K562 treated with DMSO at 1 percent for 12 hours (cell line): ENCODE data around the gene ARL16. TPM values are rescaled to one million over a fixed set of nuclear protein-coding genes. Genes with fewer than 3 reads are reported as not detected.

ENCODE experiments used
- total RNA-seq: library from RNA; unstranded; fragments of 300-600 nt; gene quantifications from 2 replicates; pipeline ENCODE4 v1.2.3, GENCODE V29; 2022; ENCODE audit not compliant: insufficient read depth

The ARL16 gene, protein sequence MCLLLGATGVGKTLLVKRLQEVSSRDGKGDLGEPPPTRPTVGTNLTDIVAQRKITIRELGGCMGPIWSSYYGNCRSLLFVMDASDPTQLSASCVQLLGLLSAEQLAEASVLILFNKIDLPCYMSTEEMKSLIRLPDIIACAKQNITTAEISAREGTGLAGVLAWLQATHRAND
- total RNA-seq: 24.9 and 32.6 TPM in 2 replicates

DNA sequence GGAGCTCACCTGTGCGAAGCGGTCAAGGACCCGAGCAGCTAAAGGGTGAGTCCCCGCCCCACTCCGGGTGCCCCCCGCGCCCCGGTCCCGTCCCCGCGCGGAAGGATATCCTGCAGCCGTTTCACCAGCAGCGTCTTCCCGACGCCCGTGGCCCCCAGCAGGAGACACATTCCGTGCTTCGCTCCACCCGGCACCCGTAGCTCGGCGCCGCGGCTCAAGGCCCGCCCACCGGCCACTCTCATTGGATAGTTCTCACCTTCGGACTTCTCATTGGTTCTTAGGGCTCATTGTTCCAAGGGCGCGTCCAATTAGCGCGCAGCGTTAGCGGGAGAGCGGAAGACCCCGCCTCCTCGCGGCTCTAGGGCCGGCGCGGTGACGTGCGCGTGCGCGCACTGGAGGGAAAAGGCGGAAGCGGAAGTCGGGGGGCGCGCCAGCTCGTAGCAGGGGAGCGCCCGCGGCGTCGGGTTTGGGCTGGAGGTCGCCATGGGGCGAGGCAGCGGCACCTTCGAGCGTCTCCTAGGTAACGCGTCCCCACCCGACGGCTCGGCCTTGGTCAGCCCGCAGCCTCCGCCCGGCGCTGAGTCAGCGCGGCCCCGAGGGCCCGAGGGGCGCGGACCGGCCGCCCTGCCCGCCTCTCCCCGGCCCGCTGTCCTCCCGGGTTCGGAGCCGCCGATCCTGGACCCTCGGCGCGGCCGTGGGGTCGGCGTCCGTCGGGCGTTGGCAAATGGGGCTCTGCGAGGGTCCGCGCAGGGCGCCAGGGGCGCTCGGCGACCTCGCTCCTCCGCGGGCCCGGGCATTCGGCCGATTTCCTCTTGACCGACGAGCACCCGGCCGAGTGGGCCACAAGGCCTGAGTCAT is at the start of gene ARL16, which contains the start of gene HGS:
Gene ARL16, minus strand, starts transcription at position 214 of the 858 bp plus-strand sequence. Its CDS starts 44 bp downstream, at position 170.
Gene HGS, plus strand, starts transcription at position 428 of the 858 bp plus-strand sequence. Its CDS starts 56 bp downstream, at position 484.

DNA sequence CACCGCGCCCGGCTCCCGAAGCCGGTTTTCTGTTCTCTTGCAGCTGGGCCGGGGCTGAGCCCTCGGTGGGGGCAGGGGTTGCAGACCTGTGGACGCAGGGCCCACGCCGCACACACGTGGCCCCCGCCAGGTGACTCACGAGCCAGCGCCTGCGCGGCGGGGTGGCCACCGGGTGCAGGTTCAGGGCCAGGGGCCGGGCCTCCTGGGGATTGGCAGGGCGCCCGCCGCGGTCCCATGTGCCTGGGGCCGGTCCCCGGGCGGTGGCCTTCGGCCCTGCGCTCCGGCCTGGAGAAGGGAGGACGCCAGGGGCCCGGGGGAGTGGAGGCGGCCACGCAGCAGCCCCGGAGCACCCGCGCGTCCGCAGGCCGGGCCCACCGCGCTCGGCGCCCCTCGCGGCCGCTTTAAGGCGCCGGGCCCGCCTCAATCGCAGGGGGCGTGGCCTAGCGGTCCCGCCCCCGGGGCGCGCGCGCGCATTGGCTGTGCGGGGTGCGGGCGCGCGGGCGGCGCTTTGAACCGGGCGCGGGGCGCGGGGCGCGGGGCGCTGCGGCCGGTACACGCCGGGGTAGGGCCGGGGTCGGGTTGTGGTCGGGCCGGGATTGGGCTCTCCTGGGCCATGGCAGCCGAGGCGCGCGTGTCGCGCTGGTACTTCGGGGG is 28.3 kb upstream of the ARL16 start, which contains the start of gene SLC25A10:
Gene SLC25A10, plus strand, starts transcription at position 471 of the 654 bp plus-strand sequence. Its CDS starts 143 bp downstream, at position 614.

DNA sequence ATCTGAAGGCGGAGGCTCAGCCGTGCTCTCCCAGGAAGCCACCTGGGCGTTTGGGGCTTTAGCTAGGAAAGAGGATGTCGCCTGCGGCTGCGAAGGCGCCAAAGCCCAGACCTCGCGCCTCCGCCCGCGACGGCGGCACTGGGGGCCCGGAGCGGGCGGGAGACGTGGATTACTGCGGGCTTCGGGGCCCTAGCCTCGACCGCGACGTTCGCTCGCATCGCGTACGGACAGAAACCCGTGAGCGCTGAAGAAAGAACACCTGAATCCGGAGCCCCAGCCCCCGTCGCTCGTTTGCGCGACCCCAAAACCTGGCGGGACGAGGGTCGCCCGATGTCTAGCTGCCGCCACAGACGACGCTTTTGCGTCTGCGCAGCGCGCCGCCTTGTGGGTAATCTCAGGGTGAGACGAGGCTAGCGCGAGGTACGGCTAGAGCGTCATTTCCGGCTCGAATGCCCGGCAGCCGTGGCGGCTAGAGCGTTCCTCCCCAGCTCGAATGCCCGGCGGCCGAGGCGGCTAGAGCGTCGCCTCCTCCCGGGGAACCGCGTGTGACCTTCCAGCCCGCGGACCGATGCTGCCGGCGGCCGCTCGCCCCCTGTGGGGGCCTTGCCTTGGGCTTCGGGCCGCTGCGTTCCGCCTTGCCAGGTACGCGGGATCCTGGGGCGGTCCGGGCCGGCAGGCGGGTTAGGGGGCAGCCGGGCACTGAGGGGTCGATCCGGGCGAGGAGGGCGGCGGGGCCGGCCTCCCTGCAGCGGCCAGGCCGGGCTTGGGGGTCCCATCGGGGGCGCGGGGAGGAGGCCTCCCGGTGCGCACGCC is 19.5 kb upstream of the ARL16 start, which contains the start of gene MRPL12:
Gene MRPL12, plus strand, starts transcription at position 434 of the 813 bp plus-strand sequence. Its CDS starts 135 bp downstream, at position 569.

DNA sequence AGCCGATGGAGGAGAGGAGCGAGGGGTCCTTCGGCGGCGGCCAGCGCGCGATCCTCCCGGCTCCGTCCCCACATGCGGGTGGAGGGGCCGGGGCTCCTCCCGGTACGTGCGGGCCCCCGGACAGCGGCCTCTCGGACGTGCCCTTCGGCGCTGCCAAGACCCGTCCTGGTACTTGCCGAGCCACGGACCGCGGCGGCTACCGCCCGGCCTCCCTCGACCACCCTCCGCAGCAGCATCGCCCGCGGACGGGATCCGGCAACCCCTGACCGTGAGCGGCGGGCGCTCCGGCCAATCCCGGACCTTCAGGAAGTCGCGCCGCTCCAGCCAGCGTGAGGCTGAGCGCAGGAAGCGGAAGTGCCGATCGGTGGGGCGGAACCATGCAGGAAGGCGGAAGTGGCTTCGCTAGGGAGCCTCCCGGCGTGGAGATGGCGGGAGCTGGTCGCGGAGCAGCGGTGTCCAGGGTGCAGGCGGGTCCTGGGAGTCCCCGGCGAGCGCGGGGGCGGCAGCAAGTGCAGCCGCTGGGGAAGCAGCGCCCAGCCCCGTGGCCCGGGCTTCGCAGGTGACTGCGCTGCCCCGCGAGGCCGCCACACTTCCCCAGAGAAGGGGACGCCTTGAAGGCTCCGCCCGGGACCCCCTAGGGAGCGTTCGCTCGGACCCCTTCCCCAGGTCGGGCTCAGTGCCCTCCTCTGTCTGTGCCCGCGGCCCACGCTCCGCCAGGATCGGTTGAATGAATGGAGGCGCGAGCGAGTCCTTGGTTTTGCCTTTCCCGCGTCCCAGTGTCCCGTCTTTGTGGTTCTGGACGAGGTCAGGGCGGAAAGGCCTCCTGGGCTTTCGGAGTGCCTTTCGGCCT is 17.0 kb downstream of the ARL16 start, which contains the start of the genes CCDC137 and OXLD1:
Gene CCDC137, plus strand, starts transcription at position 396 of the 850 bp plus-strand sequence. Its CDS starts 30 bp downstream, at position 426.
Gene OXLD1, minus strand, starts transcription at position 264 of the 850 bp plus-strand sequence. Its CDS starts 28 bp downstream, at position 236.

DNA sequence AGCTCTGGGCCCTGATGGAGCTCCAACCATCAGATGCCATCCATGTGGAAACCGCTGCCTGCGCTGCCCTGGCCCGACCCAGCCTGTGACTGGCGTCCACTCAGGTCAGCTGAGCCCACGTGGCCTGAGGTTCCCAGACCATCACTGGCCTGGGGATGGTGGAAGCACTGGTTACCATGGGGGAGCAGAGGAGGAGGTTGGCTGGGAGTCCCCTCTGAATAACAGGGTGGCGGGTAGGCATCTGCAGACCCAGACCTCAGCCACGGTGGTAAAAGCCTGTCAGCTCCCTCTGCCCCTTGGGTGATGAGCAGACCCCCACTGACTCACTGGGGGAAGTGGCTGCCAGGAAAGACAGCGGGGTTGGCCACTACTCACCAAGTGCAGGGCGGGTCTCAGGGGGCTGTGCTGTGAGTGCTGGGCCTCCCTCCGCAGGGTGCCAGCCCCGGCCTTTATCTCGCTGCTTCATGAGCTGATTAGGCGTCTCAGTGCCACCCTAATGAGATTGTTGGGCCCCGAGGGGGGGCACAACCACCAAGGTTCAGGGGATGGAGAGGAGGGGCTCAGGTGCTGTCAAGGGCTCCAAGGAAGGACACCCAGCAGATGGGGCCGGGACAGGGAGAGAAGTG is 27.4 kb downstream of the ARL16 start, which contains the start of gene PDE6G:
Gene PDE6G, minus strand, starts transcription at position 425 of the 626 bp plus-strand sequence. CDS start 3,237 bp downstream, outside the sequence.

DNA sequence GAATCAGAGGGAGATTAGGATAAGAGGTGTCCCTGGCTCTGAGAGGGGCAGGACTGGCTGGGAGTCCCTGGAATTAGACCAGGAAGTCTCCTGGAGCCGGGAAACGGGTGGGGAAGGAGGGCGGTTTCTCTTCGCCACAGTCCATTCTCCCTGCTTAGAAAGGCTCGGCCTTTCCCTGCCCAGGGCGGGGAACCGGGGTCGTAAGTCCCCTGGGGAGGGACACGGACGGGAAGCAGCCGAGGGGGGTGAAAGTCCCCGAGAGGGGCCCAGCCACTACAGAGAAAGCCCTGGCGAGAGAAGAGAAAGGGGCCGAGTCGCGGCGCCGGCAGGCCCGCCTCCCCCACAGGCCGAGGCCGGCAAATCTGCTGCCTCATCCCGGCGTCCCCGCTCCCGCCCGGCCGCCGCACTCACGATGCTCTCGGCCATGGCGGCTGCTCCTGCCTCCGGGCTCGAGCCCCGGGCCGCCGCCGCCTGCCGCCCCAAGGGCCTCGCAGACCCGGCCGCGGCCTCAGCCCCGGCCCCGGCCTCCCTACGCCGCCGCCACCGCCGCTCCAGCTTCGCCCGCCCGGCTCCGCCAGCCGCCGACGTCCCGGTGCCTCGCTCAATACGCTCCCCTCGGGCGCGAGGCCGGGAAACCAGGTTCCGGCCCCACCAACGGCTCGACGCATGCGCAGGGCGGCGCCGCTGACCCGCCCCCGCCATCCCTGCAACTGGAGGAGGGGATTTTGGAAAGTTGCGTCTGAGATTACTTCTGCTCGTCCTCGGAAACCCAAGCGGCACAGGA is 46.9 kb downstream of the ARL16 start, which contains the start of the genes NPLOC4 and TSPAN10:
Gene NPLOC4, minus strand, starts transcription at position 608 of the 784 bp plus-strand sequence. Its CDS starts 182 bp downstream, at position 426.
Gene TSPAN10, plus strand, starts transcription at position 692 of the 784 bp plus-strand sequence. CDS start 5,217 bp downstream, outside the sequence.

Other genes starting within 250 kb of the ARL16 start
- 1,670 and 1,971 TPM in 2 replicates for gene ACTG1, start 171.0 kb downstream of the ARL16 start, total RNA-seq
- 2.2 TPM in 1 of 2 replicates, not detected in the other for gene FSCN2, start 155.4 kb downstream of the ARL16 start, total RNA-seq
- 14.7 and 19.3 TPM in 2 replicates for gene FAAP100, start 131.4 kb downstream of the ARL16 start, total RNA-seq
- gene NPLOC4, start 46.7 kb downstream of the ARL16 start, total RNA-seq: 66.5 and 131 TPM in 2 replicates
- 0.47 and 1.2 TPM in 2 replicates for gene TSPAN10, start 46.6 kb downstream of the ARL16 start, total RNA-seq
- not detected in 2 replicates for gene PDE6G, start 27.3 kb downstream of the ARL16 start, total RNA-seq
- gene OXLD1, start 17.2 kb downstream of the ARL16 start, total RNA-seq: 72.5 and 109 TPM in 2 replicates
- 28.5 and 31.3 TPM in 2 replicates for gene CCDC137, start 17.1 kb downstream of the ARL16 start, total RNA-seq
- gene HGS, start 214 bp upstream of the ARL16 start, total RNA-seq: 63.2 and 121 TPM in 2 replicates
- 72.5 and 114 TPM in 2 replicates for gene MRPL12, start 19.6 kb upstream of the ARL16 start, total RNA-seq
- gene SLC25A10, start 28.5 kb upstream of the ARL16 start, total RNA-seq: 49.3 and 53.8 TPM in 2 replicates
- not detected in 2 replicates for gene GCGR, start 120.4 kb upstream of the ARL16 start, total RNA-seq
- gene MCRIP1, start 149.5 kb upstream of the ARL16 start, total RNA-seq: 192 and 316 TPM in 2 replicates
- not detected in 2 replicates for gene PPP1R27, start 151.3 kb upstream of the ARL16 start, total RNA-seq
- gene P4HB, start 176.7 kb upstream of the ARL16 start, total RNA-seq: 670 and 837 TPM in 2 replicates
- 219 and 311 TPM in 2 replicates for gene ARHGDIA, start 187.5 kb upstream of the ARL16 start, total RNA-seq
- gene ALYREF, start 207.8 kb upstream of the ARL16 start, total RNA-seq: 131 and 173 TPM in 2 replicates
- 460 and 768 TPM in 2 replicates for gene ANAPC11, start 207.9 kb upstream of the ARL16 start, total RNA-seq
- gene NPB, start 218.4 kb upstream of the ARL16 start, total RNA-seq: 3.1 and 4.4 TPM in 2 replicates
- gene PCYT2, start 227.6 kb upstream of the ARL16 start, total RNA-seq: 43.6 and 61.6 TPM in 2 replicates
- gene SIRT7, start 234.4 kb upstream of the ARL16 start, total RNA-seq: 34.3 and 38.5 TPM in 2 replicates
- 45.0 and 63.6 TPM in 2 replicates for gene MAFG, start 243.9 kb upstream of the ARL16 start, total RNA-seq